ENCODE data around the gene MYBPC2.
A peak's percentile ranks its signal among the peaks of the same experiment; 100 is the strongest.

MYBPC2 gene

DNA sequence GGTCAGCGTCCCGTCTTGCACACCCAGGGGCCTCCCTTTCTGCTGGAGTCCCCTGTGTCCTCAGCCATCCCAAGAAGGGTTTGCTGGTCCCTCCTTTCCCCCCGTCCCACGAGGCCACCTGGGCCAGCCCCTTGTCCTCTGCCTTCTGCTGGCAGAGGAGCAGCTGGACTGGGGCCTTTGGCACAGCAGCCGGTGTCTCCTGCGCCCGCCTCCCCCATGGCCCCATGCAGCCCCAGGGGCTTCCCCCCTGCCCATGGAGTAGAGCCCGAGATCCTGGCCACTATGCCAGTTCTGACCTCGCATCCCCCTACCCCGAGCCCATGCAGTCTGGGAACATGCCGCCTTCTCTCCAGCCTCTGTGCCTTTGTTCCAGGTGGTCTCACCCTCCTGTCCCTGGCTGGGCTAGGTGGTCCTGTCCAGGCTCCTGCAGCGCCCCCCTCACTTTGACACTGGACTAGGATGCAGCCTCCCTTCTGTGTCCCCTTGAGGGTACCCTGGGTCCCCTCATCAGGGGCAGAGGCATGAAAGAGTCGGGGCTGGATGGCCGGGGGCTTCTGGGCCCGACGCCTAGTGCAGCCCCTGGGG, 49.7 kb downstream of the MYBPC2 start:
- DNase-seq = no peak

GRCh38 chr19:50482916-50483315, 50.2 kb downstream of the MYBPC2 start:
- no peak for DNase-seq

GRCh38 chr19:50485284-50485955, 52.7 kb downstream of the MYBPC2 start:
- DNase-seq = no peak

DNA sequence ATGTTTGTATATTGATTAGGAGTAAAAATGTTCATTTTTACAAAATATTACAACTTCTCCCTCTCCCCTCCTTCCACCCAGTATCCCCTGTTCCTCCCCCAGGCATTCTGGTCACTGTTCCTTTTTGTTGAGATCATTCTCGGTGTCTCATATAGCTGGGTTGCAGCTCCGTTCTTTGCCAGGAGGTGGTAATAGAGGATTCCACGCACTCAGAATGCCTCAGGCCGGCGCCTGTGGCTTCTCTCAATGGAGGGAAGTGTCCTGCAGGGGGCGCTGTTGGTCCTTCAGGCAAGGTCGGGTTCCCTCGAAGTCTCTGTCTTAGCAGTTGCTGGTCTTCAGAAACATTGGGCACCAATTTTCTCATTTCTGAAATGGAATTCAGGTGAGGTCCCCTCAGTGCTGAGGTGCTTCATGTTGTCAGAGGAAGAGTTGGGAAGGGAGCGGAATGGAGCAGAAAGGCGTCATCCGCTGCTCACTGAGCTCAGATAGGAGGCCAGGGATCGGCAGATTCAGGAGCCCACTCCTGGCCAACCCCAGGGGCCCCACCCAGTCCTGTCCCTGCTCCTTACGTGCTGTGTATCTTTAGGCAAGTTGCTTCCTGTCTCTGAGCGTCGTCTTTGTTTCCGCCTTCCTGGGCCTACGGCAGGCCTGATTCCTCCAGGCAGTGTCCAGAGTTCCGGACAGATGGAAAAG, 54.3 kb downstream of the MYBPC2 start:
- DNase-seq = peak; percentile 29

DNA sequence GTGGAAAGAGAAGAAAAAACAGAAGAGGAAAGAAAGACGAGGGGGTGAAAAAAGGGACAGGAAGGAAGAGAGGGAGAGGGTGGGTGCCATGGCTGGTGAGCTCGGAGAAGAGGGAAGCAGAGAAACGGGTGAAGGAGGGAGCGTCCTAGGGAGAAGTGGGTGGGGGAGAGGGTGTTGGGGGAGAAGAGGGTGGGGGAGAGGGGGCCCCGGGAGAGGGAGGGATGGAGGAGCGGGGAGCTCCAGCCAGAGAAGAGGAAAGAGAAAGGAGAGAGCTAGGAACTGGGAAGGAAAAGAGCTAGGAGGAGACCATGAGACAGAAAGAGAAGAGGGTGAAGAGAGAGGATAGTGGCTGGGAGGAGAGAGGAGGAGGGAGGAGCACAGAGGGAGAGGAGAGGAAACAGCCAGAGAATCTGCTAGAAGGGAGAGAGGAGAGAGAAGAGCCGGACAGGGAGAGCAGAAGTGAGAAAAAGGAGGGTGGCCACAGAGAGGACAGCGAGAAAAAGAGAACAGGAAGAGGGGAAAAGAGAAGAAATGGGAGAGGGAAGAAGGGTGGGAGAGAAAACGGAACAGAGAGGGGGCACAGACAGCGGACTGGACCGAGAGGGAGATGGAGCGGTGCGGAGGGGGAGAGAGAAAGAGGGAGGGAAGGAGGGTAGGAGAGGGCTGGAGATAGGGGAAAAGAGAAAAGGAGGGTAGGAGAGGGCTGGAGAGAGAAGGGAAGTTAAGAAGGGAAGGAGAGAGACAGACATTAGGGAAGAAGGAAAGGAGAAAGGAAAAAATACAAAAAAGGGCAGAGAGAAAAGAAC, 55.9 kb downstream of the MYBPC2 start:
- DNase-seq = no peak

DNA sequence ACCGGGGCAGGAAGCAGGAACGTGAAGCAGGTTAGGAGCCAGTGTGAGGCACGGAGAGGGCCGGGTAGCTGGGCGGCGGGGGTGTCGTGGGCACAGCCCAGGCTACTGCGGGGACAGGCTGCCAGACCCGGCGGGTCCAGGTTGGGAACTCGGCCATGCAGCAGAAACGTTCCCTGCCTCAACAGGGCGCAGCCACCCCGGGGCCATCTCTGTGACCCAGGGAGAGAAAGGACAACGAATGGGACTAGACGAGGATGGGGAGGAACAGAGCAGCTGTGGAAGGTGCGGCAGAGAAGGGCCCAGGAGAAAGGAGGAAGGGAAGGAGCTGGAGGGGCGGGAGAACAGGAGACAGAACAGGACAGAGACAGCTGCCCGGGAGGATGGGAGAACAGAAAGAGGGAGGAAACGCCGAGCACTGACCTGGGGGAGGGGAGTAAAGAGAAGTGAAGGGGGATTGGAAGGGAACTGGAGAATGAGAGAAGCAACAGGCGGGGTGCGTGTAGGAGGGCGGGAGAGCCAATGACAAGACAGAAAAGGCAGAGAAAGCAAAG, 56.8 kb downstream of the MYBPC2 start:
- DNase-seq = no peak

GRCh38 chr19:50490411-50490811, 57.7 kb downstream of the MYBPC2 start:
- no peak for DNase-seq

- no peak for DNase-seq
These were observed 58.3 kb downstream of the MYBPC2 start for GRCh38 chr19:50490991-50491472.

DNA sequence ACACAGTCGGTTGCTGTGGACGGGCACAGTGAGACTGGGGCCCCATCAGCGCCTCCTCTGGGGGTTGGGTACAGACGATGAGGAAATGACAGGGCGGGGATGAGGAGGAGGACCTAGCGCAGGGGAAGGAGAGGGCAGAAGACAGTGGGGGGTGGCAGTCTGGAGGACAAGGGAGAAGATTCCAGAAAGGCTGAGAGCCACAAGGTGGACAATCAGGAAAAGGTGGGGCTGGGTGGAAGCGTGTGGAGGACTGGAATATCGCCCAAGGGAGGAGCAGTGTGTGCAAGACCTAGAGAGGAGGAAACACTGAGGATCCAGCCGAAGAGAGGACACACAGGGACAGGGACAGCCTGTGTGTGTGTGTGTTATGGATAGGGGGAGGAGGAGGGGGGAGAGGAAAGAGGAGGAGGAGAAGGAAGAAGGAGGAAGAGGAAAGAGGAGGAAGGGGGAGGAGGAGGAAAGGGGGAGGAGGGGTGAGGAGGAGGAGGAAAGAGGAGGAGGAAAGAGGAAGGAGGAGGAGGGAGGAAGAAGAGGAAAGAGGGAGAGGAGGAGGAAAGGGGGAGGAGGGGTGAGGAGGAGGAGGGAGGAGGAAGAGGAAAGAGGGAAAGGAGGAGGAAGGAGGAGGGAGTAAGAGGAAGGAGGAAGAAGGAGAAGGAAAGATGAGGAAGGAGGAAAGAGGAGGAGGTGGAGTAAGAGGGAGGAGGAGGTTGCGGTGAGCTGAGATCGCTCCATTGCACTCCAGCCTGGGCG, 59.8 kb downstream of the MYBPC2 start:
- DNase-seq = no peak

GRCh38 chr19:50493171-50493570, 60.5 kb downstream of the MYBPC2 start:
- DNase-seq = no peak

- DNase-seq = no peak
These were observed 61.7 kb downstream of the MYBPC2 start for GRCh38 chr19:50494186-50495019.

DNA sequence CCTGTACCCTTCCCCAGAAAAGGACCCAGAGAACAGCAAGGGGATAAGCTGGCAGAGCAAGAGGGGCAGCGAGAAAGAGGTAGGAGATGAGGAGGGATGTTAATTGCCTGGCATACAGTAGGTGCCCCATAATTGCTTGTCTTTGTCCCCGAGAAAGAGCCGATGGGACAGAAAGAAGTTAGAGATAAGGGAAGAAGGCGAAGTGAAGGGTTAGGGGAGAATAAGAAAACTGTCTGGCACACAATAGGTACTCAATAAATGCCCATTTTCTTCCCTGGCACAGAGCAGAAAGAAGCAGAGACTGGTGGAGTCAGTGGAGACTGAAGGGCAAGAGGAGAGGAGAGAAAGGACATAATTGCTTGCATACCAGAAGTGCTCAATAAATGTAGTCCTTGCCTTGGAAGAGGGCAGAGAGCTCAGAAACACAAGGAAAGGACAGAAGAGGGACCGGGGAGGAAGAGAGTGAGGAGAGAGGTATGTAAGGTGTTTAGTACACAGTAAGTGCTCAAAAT, 62.4 kb downstream of the MYBPC2 start:
- no peak for DNase-seq

GRCh38 chr19:50496189-50497021, 63.7 kb downstream of the MYBPC2 start:
- no peak for DNase-seq

DNA sequence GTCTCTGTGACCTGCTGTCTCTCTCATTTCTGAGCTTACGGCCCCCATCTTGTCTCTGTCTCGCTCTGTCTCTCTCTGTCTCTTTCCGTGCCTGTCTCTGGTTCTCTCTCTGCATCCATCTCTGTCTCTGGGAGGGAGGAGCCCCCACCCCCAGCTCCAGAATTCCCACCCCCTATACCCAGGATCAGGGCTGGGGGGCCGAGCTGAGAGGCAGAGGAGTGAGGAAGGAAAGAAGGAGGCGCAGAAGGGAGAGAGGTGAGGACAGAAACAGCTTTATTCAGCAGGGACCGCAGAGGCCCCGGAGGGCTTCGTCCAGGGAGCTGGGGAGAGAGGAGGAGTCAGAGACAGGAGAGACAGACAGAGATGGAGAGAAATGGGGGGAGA, 64.3 kb downstream of the MYBPC2 start:
- no peak for DNase-seq

GRCh38 chr19:50498219-50499056, 65.7 kb downstream of the MYBPC2 start:
- DNase-seq = no peak

DNA sequence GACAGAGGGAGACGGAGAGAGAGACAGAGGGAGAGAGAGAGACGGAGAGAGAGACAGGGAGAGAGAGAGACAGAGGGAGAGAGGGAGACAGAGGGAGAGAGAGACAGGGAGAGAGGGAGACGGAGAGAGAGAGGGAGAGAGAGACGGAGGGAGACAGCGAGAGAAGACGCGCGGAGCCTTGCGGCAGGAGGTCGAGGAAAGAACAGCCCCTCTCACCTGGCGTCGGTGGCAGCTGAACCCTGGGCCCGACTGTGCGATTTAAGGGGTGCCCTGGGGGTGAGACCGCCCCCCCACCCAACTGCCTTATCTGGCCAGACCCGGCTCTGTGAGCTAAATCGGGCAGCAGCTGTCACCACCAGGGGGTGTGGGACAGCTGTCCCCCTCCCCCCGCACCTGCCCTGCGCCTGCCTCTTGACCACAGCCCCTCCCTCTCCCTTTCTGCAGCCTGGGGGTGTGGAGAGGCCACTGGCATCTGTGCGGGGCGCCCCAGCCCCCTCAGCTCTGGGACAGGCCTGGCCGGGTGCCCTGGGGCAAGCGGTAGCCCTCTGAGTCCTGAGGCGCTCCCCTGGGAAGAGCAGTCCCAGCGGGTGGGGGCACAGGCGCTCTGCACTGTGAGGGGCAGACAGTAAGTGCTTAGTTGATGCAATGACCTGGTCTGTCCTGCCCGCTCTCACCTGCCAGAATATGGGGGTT, 67.5 kb downstream of the MYBPC2 start:
- DNase-seq = no peak

DNA sequence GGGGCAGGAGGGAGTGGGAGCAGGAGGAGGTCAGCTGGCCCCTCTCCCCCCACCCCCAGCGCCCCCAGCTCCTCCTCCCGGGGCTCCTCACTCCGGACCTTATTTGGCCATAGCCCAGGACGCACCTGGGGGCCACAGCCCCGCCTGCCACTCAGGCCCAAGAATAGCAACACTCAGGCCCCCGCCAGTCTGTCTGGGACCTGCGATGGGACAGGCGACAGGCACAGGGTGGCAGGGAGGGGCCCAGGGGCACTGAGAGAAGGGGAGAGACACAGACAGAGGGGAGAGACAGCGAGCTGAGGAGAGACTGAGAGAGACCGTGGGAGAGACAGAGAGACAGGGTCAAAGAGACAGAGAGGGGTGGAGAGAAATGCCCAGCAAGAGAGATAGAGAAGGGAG, 68.1 kb downstream of the MYBPC2 start:
- DNase-seq = no peak

DNA sequence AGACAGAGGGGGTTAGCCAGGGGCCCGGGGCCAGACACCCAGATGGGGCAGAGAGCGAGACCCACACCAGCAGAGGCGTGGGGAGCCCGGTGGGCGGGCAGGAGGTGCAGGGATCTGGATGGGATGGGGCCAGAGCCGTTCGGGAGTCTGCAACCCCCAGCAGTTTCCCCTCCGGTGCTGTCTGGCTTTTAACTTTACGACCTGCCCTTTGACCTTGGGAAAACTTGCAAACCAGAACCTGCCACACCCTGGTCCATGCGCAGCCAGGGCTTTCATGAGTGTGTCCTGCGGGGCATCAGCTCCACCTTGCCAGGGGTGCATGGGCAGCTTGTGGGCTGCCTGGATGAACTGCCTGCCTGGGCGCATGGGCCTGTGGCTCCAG, 68.5 kb downstream of the MYBPC2 start:
- no peak for DNase-seq

All from SHP77 treated with DMSO at 0.1 percent for 48 hours (cell line).